Chondrocyte (in vitro differentiated cells): Measurements from ENCODE around the gene WFDC10B. TPM values are rescaled to one million over a fixed set of nuclear protein-coding genes. Genes with fewer than 3 reads are reported as not detected.

Source experiments
- DNase-seq: peaks from one replicate; pipeline ENCODE4 v3.0.0; 2021; ENCODE audit warnings: mixed read lengths, low spot score
- H3K27ac Mint-ChIP-seq: one replicate; pipeline ENCODE4 v1.8.0; 2021; ENCODE audit warnings: mild to moderate bottlenecking, moderate library complexity, mixed read lengths; ENCODE audit not compliant: unreplicated experiment
- H3K27me3 Mint-ChIP-seq: 2 replicates; pipeline ENCODE4 v1.8.0; 2021; ENCODE audit warnings: low read depth, mixed read lengths
- H3K36me3 Mint-ChIP-seq: 2 replicates; pipeline ENCODE4 v1.8.0; 2021; ENCODE audit warnings: low read depth, mixed read lengths
- H3K4me1 Mint-ChIP-seq: 2 replicates; pipeline ENCODE4 v1.8.0; 2021; ENCODE audit warnings: low read depth, mild to moderate bottlenecking, mixed read lengths
- H3K4me3 Mint-ChIP-seq: one replicate; pipeline ENCODE4 v1.8.0; 2021; ENCODE audit warnings: mild to moderate bottlenecking, moderate library complexity, mixed read lengths; ENCODE audit not compliant: unreplicated experiment
- H3K9me3 Mint-ChIP-seq: 2 replicates; pipeline ENCODE4 v1.8.0; 2021; ENCODE audit warnings: low read depth, mixed read lengths
- microRNA-seq: library from miRNA; unstranded; fragments of <30 nt; microRNA quantifications from one replicate; pipeline ENCODE4 v1.2.0, GENCODE V29; 2020; ENCODE audit warnings: borderline number of aligned reads
- total RNA-seq: library from RNA; stranded (reverse); gene quantifications from 3 replicates; pipeline ENCODE4 v1.2.1, GENCODE V29; 2021
- TF ChIP-seq, protein P1 (sequence below): fragments of 200-600 bp; sonication (generic); IDR thresholded peaks from 2 replicates; pipeline ENCODE4 v1.5.0; 2021; ENCODE audit warnings: antibody characterized with exemption, mild to moderate bottlenecking, moderate library complexity

WFDC10B gene
- total RNA-seq, 1 donor from 2014 or later, result not detected

DNA sequence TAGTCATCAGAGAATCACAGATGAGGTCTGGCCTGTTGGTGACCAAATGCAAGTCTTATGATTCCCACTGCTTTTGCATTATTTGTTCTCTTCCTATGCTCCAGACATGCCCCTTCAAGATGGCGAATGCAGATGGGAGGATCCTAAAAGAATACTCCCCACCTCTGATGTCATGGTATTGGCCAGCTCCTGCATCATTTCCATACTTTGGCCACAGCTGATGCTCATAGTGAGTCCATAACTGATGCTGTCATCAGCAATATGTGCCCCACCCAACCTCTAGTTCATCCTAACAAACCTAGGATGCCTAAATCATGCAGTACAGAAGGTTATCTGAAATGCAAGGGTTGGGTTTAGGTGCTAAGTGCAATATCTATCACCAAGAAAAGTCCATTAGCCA is 68.3 kb downstream of the WFDC10B start:
- TF ChIP-seq, protein P1, sequence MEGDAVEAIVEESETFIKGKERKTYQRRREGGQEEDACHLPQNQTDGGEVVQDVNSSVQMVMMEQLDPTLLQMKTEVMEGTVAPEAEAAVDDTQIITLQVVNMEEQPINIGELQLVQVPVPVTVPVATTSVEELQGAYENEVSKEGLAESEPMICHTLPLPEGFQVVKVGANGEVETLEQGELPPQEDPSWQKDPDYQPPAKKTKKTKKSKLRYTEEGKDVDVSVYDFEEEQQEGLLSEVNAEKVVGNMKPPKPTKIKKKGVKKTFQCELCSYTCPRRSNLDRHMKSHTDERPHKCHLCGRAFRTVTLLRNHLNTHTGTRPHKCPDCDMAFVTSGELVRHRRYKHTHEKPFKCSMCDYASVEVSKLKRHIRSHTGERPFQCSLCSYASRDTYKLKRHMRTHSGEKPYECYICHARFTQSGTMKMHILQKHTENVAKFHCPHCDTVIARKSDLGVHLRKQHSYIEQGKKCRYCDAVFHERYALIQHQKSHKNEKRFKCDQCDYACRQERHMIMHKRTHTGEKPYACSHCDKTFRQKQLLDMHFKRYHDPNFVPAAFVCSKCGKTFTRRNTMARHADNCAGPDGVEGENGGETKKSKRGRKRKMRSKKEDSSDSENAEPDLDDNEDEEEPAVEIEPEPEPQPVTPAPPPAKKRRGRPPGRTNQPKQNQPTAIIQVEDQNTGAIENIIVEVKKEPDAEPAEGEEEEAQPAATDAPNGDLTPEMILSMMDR, result no peak
- no peak overlapping the region for H3K27ac Mint-ChIP-seq
- H3K36me3 Mint-ChIP-seq, result no peaks in the 10 kb centered on the region
- no peak overlapping the region for H3K4me3 Mint-ChIP-seq
- peaks cover 3% of the 10 kb centered on the region for H3K27me3 Mint-ChIP-seq
- peaks cover 6% of the 10 kb centered on the region for H3K9me3 Mint-ChIP-seq
- H3K4me1 Mint-ChIP-seq, result no peaks in the 10 kb centered on the region
- DNase-seq, result no peak

Small RNA genes lying within 50 kb of the gene (microRNA-seq; reads per million reads assigned to microRNA genes)
- gene MIR3617, result not detected

Other genes with a start within 250 kb of the WFDC10B start
- gene WFDC2, start 235.3 kb downstream of the WFDC10B start, total RNA-seq, result not detected in 3 replicates
- not detected in 3 replicates for gene SPINT3, start 189.4 kb downstream of the WFDC10B start, total RNA-seq
- gene WFDC6, start 165.5 kb downstream of the WFDC10B start, total RNA-seq, result not detected in 3 replicates
- gene EPPIN, start 157.6 kb downstream of the WFDC10B start, total RNA-seq, result not detected in 3 replicates
- not detected in 3 replicates for gene WFDC8, start 125.7 kb downstream of the WFDC10B start, total RNA-seq
- not detected in 3 replicates for gene WFDC10A, start 75.3 kb downstream of the WFDC10B start, total RNA-seq
- not detected in 3 replicates for gene WFDC9, start 73.7 kb downstream of the WFDC10B start, total RNA-seq
- gene WFDC11, start 34.8 kb downstream of the WFDC10B start, total RNA-seq, result not detected in 3 replicates
- not detected in 3 replicates for gene WFDC13, start 3.0 kb downstream of the WFDC10B start, total RNA-seq
- not detected in 3 replicates for gene SPINT4, start 17.3 kb upstream of the WFDC10B start, total RNA-seq
- gene WFDC3, start 86.9 kb upstream of the WFDC10B start, total RNA-seq, result 0.70 to 1.4 TPM in 2 of 3 replicates, not detected in the other
- 22.1 to 22.9 TPM (median 22.5 TPM) in 3 replicates for gene DNTTIP1, start 86.9 kb upstream of the WFDC10B start, total RNA-seq
- 12.8 to 17.2 TPM (median 15.3 TPM) in 3 replicates for gene UBE2C, start 107.6 kb upstream of the WFDC10B start, total RNA-seq
- 0.46 to 0.63 TPM (median 0.52 TPM) in 3 replicates for gene TNNC2, start 122.3 kb upstream of the WFDC10B start, total RNA-seq
- gene SNX21, start 128.8 kb upstream of the WFDC10B start, total RNA-seq, result 25.2 to 27.7 TPM (median 26.5 TPM) in 3 replicates
- gene ACOT8, start 152.4 kb upstream of the WFDC10B start, total RNA-seq, result 14.2 to 22.8 TPM (median 15.9 TPM) in 3 replicates
- 3.4 to 4.9 TPM (median 3.9 TPM) in 3 replicates for gene ZSWIM3, start 152.6 kb upstream of the WFDC10B start, total RNA-seq
- 7.9 to 11.3 TPM (median 8.1 TPM) in 3 replicates for gene ZSWIM1, start 176.2 kb upstream of the WFDC10B start, total RNA-seq
- 0.49 to 1.4 TPM (median 1.2 TPM) in 3 replicates for gene SPATA25, start 182.6 kb upstream of the WFDC10B start, total RNA-seq
- gene NEURL2, start 186.2 kb upstream of the WFDC10B start, total RNA-seq, result 1.8 to 3.0 TPM (median 2.7 TPM) in 3 replicates
- 172 to 199 TPM (median 175 TPM) in 3 replicates for gene CTSA, start 186.3 kb upstream of the WFDC10B start, total RNA-seq
- gene PLTP, start 207.1 kb upstream of the WFDC10B start, total RNA-seq, result 48.1 to 53.1 TPM (median 48.5 TPM) in 3 replicates
- gene PCIF1, start 229.7 kb upstream of the WFDC10B start, total RNA-seq, result 23.5 to 25.7 TPM (median 24.9 TPM) in 3 replicates